Activated CD8-positive, alpha-beta memory T cell treated with anti-CD3 and anti-CD28 coated beads, Interleukin-2, amount 50 U/mL, for 48 hours (primary cell): ENCODE results near the gene A2ML1.
A peak's percentile ranks its signal among the peaks of the same experiment; 100 is the strongest.
"Not testable (repeated sequence)": the region's sequence is repeated elsewhere in the genome, so short reads cannot be mapped to it uniquely, and the experiment has no call there.

Experiments used
- DNase-seq: peaks from one replicate; pipeline ENCODE4 v3.0.0-alpha.2; 2020

The A2ML1 gene

GRCh38 chr12:8860165-8860961, 37.9 kb downstream of the A2ML1 start:
- no peak for DNase-seq

GRCh38 chr12:8866429-8866828, 44.0 kb downstream of the A2ML1 start:
- no peak for DNase-seq

- DNase-seq: no peak
These were observed 44.6 kb downstream of the A2ML1 start for GRCh38 chr12:8867009-8867408.

- DNase-seq: no peak
These were observed 45.4 kb downstream of the A2ML1 start for GRCh38 chr12:8867786-8868185.

GRCh38 chr12:8870586-8870985, 48.2 kb downstream of the A2ML1 start:
- no peak for DNase-seq

- DNase-seq: no peak
These were observed 48.6 kb downstream of the A2ML1 start for GRCh38 chr12:8871068-8871467.

GRCh38 chr12:8876887-8877286, 54.5 kb downstream of the A2ML1 start:
- DNase-seq: no peak

- DNase-seq: no peak
These were observed 64.3 kb downstream of the A2ML1 start for GRCh38 chr12:8886502-8887284.

- DNase-seq: no peak
These were observed 64.9 kb downstream of the A2ML1 start for GRCh38 chr12:8887285-8887715.

GRCh38 chr12:8890313-8891085, 68.1 kb downstream of the A2ML1 start:
- DNase-seq: peak; percentile 71

- no peak for DNase-seq
These were observed 69.6 kb downstream of the A2ML1 start for GRCh38 chr12:8891976-8892375.

- no peak for DNase-seq
These were observed 72.0 kb downstream of the A2ML1 start for GRCh38 chr12:8894378-8894777.

GRCh38 chr12:8894986-8895385, 72.6 kb downstream of the A2ML1 start:
- DNase-seq: no peak

GRCh38 chr12:8897081-8897480, 74.7 kb downstream of the A2ML1 start:
- DNase-seq: no peak

GRCh38 chr12:8899830-8900229, 77.4 kb downstream of the A2ML1 start:
- no peak for DNase-seq

GRCh38 chr12:8902703-8903102, 80.3 kb downstream of the A2ML1 start:
- DNase-seq: not testable (repeated sequence)

GRCh38 chr12:8903646-8904045, 81.2 kb downstream of the A2ML1 start:
- no peak for DNase-seq

- no peak for DNase-seq
These were observed 82.2 kb downstream of the A2ML1 start for GRCh38 chr12:8904665-8905064.

- no peak for DNase-seq
These were observed 83.1 kb downstream of the A2ML1 start for GRCh38 chr12:8905546-8905945.

- no peak for DNase-seq
These were observed 84.1 kb downstream of the A2ML1 start for GRCh38 chr12:8906266-8907180.

- DNase-seq: no peak
These were observed 85.1 kb downstream of the A2ML1 start for GRCh38 chr12:8907513-8907912.

- no peak for DNase-seq
These were observed 87.3 kb downstream of the A2ML1 start for GRCh38 chr12:8909752-8910151.
